HCT116 (cell line): ENCODE results near the gene GJC1.

Experiments
- CTCF ChIP-seq, 3 experiments: fragments of 200-600 bp in 1 of 3; sonication (generic) in 1 of 3; IDR thresholded peaks in 2 of 3; conservative IDR thresholded peaks in 1 of 3; 2 replicates each; pipeline ENCODE4 v1.5.1; 2012 to 2017; ENCODE audit warnings: low read depth in 2 of 3, low read length in 2 of 3, antibody characterized with exemption in 1 of 3, borderline replicate concordance in 1 of 3, control low read depth in 1 of 3, mild to moderate bottlenecking in 1 of 3, mixed read lengths in 1 of 3, mixed run types in 1 of 3, moderate library complexity in 1 of 3; ENCODE audit not compliant: insufficient read depth in 1 of 3
- ELF1 ChIP-seq: IDR thresholded peaks from 2 replicates; pipeline ENCODE4 v1.6.1; 2012; ENCODE audit warnings: low read depth, borderline replicate concordance
- EZH2 ChIP-seq: fragments of 200-600 bp; sonication (generic); IDR thresholded peaks from 2 replicates; pipeline ENCODE4 v1.6.1; 2017; ENCODE audit warnings: antibody characterized with exemption, mixed run types
- MAX ChIP-seq: IDR thresholded peaks from 2 replicates; pipeline ENCODE4 v1.6.1; 2012
- POLR2A ChIP-seq: IDR thresholded peaks from 2 replicates; pipeline ENCODE4 v1.7.0; 2011; ENCODE audit warnings: borderline replicate concordance; ENCODE audit not compliant: insufficient read depth, insufficient read length; ENCODE audit errors: extremely low read depth
- SIN3A ChIP-seq: IDR thresholded peaks from 2 replicates; pipeline ENCODE4 v1.6.1; 2012; ENCODE audit warnings: low read depth

- TF ChIP-seq SIN3A = no peak
- no peak for TF ChIP-seq POLR2A
- TF ChIP-seq ELF1 = no peak
- TF ChIP-seq CTCF (IDR thresholded peaks at IDR 0.05 in 2 of 3, conservative IDR thresholded peaks at IDR 0.05 in 1 of 3; ENCODE audit: borderline replicate concordance in 1 of 3, insufficient read depth in 1 of 3, low read depth in 2 of 3, low read length in 2 of 3) = no peak
- TF ChIP-seq MAX = no peak
- no peak for TF ChIP-seq EZH2
Measured at GRCh38 chr17:44847586-44847985, 17.5 kb upstream of the GJC1 start, which contains the start of gene HIGD1B.
